ENCODE measurements around the gene GDNF.

GDNF gene

GRCh38 chr5:37768371-37768770, 71.5 kb downstream of the GDNF start:
- Mint-ChIP-seq H3K9me3 (no peaks in the 10 kb centered on the region), H3K36me3 (ENCODE audit: low read depth) (peaks cover 4% of the 10 kb centered on the region), H3K27me3 (ENCODE audit: low read depth, poor library complexity) (peaks cover 9% of the 10 kb centered on the region), H3K4me3 (no peak overlapping the region), H3K27ac (no peak overlapping the region), H3K4me1 (no peaks in the 10 kb centered on the region)
- TF ChIP-seq, protein P1, sequence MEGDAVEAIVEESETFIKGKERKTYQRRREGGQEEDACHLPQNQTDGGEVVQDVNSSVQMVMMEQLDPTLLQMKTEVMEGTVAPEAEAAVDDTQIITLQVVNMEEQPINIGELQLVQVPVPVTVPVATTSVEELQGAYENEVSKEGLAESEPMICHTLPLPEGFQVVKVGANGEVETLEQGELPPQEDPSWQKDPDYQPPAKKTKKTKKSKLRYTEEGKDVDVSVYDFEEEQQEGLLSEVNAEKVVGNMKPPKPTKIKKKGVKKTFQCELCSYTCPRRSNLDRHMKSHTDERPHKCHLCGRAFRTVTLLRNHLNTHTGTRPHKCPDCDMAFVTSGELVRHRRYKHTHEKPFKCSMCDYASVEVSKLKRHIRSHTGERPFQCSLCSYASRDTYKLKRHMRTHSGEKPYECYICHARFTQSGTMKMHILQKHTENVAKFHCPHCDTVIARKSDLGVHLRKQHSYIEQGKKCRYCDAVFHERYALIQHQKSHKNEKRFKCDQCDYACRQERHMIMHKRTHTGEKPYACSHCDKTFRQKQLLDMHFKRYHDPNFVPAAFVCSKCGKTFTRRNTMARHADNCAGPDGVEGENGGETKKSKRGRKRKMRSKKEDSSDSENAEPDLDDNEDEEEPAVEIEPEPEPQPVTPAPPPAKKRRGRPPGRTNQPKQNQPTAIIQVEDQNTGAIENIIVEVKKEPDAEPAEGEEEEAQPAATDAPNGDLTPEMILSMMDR (IDR thresholded peaks at IDR 0.05) = no peak
- no peak for DNase-seq

DNA sequence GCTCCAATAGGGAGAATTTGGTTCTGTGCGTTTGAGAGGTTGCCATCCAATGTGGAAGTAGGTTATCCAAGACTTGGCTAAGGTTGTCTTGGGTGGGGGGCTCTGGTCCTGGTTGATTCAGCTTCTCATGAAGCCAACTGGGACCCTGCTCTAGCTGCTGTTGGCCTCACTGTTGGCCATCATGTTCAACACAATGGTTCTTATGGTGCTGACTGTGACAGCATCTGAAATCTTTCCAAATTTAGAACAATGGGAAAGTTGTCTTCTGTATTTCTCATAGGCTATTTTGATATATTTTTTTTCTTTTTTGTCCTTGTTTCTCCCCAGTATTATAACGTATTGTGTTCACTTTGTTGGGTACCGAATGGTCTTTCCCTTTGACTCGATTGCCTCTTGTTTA, 71.9 kb downstream of the GDNF start:
- TF ChIP-seq, protein P1 (IDR thresholded peaks at IDR 0.05) = no peak
- no peak for DNase-seq
- no peaks in the 10 kb centered on the region for H3K4me1 Mint-ChIP-seq
- H3K4me3 Mint-ChIP-seq = no peak overlapping the region
- H3K9me3 Mint-ChIP-seq = no peaks in the 10 kb centered on the region
- H3K27me3 Mint-ChIP-seq (ENCODE audit: low read depth, poor library complexity) = peaks cover 9% of the 10 kb centered on the region
- H3K36me3 Mint-ChIP-seq (ENCODE audit: low read depth) = peaks cover 4% of the 10 kb centered on the region
- no peak overlapping the region for H3K27ac Mint-ChIP-seq

- H3K9me3 Mint-ChIP-seq = no peaks in the 10 kb centered on the region
Measured at GRCh38 chr5:37767251-37767650, 72.6 kb downstream of the GDNF start.

More at GRCh38 chr5:37767251-37767650, 72.6 kb downstream of the GDNF start:
- H3K27me3 Mint-ChIP-seq (ENCODE audit: low read depth, poor library complexity) = peaks cover 6% of the 10 kb centered on the region
- H3K36me3 Mint-ChIP-seq (ENCODE audit: low read depth) = peaks cover 4% of the 10 kb centered on the region
- no peak overlapping the region for H3K27ac Mint-ChIP-seq
- no peak for DNase-seq
- no peaks in the 10 kb centered on the region for H3K4me1 Mint-ChIP-seq
- no peak overlapping the region for H3K4me3 Mint-ChIP-seq
- TF ChIP-seq, protein P1 (IDR thresholded peaks at IDR 0.05) = no peak

All from nephron progenitor cell (in vitro differentiated cells).